DND-41 (cell line): ENCODE measurements around the gene TDRD6.

ENCODE experiments used
- CTCF ChIP-seq: IDR thresholded peaks from 2 replicates; pipeline ENCODE4 v1.5.1; 2012; ENCODE audit warnings: borderline replicate concordance, low read length, moderate library complexity, mild to moderate bottlenecking; ENCODE audit not compliant: poor library complexity, severe bottlenecking; ENCODE audit errors: extremely low read depth
- EZH2 ChIP-seq: IDR thresholded peaks from 3 replicates; pipeline ENCODE4 v1.6.1; 2012; ENCODE audit warnings: borderline replicate concordance, low read depth, mild to moderate bottlenecking, moderate library complexity, low read length, inconsistent platforms; ENCODE audit not compliant: severe bottlenecking

- TF ChIP-seq CTCF (no peak), EZH2 (no peak)
These were observed 2.6 kb downstream of the TDRD6 start for GRCh38 chr6:46690141-46690755.
